ENCODE data around the gene WRNIP1. TPM values are rescaled to one million over a fixed set of nuclear protein-coding genes. Genes with fewer than 3 reads are reported as not detected.
A peak's percentile ranks its signal among the peaks of the same experiment; 100 is the strongest.

The WRNIP1 gene
- total and polyA plus RNA-seq, 2 of the 8 experiments (the other 6 are each of a cell fraction or from before 2014, with no cell fraction given): 38.2 to 39.2 TPM

DNA sequence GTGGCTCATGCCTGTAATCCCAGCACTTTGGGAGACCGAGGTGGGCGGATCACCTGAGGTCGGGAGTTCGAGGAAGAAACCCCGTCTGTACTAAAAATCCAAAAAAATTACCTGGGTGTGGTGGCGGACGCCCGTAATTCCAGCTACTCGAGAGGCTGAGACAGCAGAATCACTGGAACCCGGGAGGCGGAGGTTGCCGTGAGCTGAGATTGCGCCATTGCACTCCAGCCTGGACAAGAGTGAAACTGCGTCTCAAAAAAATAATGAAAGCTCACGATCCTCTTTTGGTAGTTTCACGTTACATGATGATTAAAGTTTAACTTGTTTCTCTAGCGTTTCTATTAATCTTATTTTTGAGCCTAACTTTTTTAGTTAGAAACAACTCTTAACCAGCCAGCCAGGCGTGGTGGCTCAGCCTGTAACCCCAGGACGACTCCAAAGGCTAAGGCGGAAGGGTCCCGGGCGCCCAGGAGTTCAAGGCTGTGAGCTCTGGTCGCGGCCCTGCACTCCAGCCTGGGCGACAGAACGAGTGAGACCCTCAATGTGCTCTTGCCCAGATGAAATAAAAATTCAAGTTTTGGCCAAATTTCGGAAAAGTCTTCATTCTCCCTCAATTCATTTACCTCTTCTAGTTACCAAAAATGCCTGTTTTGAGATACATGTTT lies 1.2 kb upstream of the WRNIP1 start:
- no peak overlapping the region for H2BK5ac ChIP-seq (ENCODE audit: low read depth, low read length)
- no peak overlapping the region for H2AFZ ChIP-seq (ENCODE audit: low read length)
- H3K14ac ChIP-seq (ENCODE audit: insufficient read length): no peak overlapping the region
- peaks cover 14 to 17% of the 10 kb centered on the region in 2 experiments for H4K20me1 ChIP-seq (replicated peaks in 1 of 2; ENCODE audit: control insufficient read depth in 1 of 2, insufficient read depth in 2 of 2, low read length in 2 of 2)
- no peaks in the 10 kb centered on the region for H3K9me3 ChIP-seq (ENCODE audit: insufficient read depth in 2 of 2, low read depth in 1 of 2, low read length in 1 of 2)
- ChIA-PET CTCF (ENCODE audit: partially characterized antibody) (interaction anchor here (0.6 to 9.0 kb wide), 6 partner anchors 10 to 880 kb away, joined by 3 to 163 read pairs (median 12); partner anchors contain the start of genes MYLK4 and SERPINB1), POLR2A (ENCODE audit: partially characterized antibody) (interaction anchor here (0.8 to 5.6 kb wide), 6 partner anchors 8 to 235 kb away, joined by 3 to 21 read pairs (median 3); partner anchors contain the start of gene NQO2)
- H3K27ac ChIP-seq (ENCODE audit: low read depth, low read length): no peak overlapping the region
- TF ChIP-seq KDM5A (IDR thresholded peaks at IDR 0.05; ENCODE audit: low read length): no peak
- TF ChIP-seq PHF8 (conservative IDR thresholded peaks at IDR 0.05; ENCODE audit: low read depth, low read length): no peak
- no peak for TF ChIP-seq JUND (IDR thresholded peaks at IDR 0.05; ENCODE audit: low read length)
- no peak for TF ChIP-seq RBBP5 (IDR thresholded peaks at IDR 0.05; ENCODE audit: borderline replicate concordance, low read depth, low read length)
- no peak for TF ChIP-seq EP300 (IDR thresholded peaks at IDR 0.05; ENCODE audit: borderline replicate concordance in 1 of 2, low read depth in 2 of 2, low read length in 2 of 2)
- TF ChIP-seq BCL11A (IDR thresholded peaks at IDR 0.05; ENCODE audit: low read depth in 2 of 2, low read length in 2 of 2): no peak
- H3K4me1 ChIP-seq (replicated peaks in 1 of 4; ENCODE audit: control insufficient read depth in 3 of 4, insufficient read depth in 4 of 4, low read length in 3 of 4): peaks cover 0 to 6% (median 5%) of the 10 kb centered on the region in 4 experiments; a peak in 4 of 7 replicates
- no peak overlapping the region for H2AK5ac ChIP-seq (ENCODE audit: low read depth, low read length)
- H2BK20ac ChIP-seq (ENCODE audit: low read length): no peak overlapping the region
- no peak overlapping the region for H4K5ac ChIP-seq (ENCODE audit: insufficient read length, low read depth, low read length)
- no peak for DNase-seq (ENCODE audit: low read depth in 1 of 2, low spot score in 2 of 2)
- H2BK120ac ChIP-seq (replicated peaks; ENCODE audit: low read depth, low read length): no peak overlapping the region
- H3K4me2 ChIP-seq (ENCODE audit: insufficient read depth in 1 of 2, low read depth in 2 of 2, low read length in 2 of 2): peak overlapping the region; percentile 68 to 77
- peak overlapping the region in 3 of 4 experiments; percentile 46 to 81 (median 62); a peak in 5 of 8 replicates for H3K4me3 ChIP-seq (ENCODE audit: extremely low read depth in 1 of 4, insufficient read depth in 2 of 4, low read depth in 3 of 4, low read length in 4 of 4)
- peaks cover 13% of the 10 kb centered on the region for H3K79me1 ChIP-seq (ENCODE audit: low read depth, low read length)
- FAIRE-seq: no peak
- no peaks in the 10 kb centered on the region for H3K27me3 ChIP-seq (replicated peaks in 1 of 4; ENCODE audit: control insufficient read depth in 3 of 4, extremely low read depth in 1 of 4, insufficient read depth in 3 of 4, low read length in 3 of 4)
- H4K91ac ChIP-seq (replicated peaks; ENCODE audit: insufficient read length, low read length): no peak overlapping the region
- H4K8ac ChIP-seq (ENCODE audit: extremely low read depth, insufficient read depth, low read length): no peak overlapping the region
- no peak overlapping the region for H3K56ac ChIP-seq (replicated peaks; ENCODE audit: insufficient read length, low read depth, low read length)
- H3K18ac ChIP-seq (ENCODE audit: extremely low read depth, low read length): no peak overlapping the region
- no peak overlapping the region for H3K9ac ChIP-seq (replicated peaks in 1 of 4; ENCODE audit: extremely low read depth in 1 of 4, low read depth in 3 of 4, low read length in 3 of 4)
- no peak overlapping the region for H2BK12ac ChIP-seq (ENCODE audit: low read depth, low read length)
- 84% methylated on average over 27 of the region's 27 CpGs; no CpG with 5 or more reads in 1 of the 2 experiments for WGBS, 2 experiments (ENCODE audit: extremely low coverage in 1 of 2, insufficient coverage in 1 of 2, insufficient read length in 1 of 2, insufficient replicate concordance in 2 of 2, low coverage in 1 of 2, low lambda C conversion rate in 2 of 2, missing lambda C conversion rate in 1 of 2)
- no peak overlapping the region for H3K4ac ChIP-seq (replicated peaks; ENCODE audit: insufficient read length, low read depth, low read length)
- H3K36me3 ChIP-seq (ENCODE audit: control insufficient read depth in 2 of 4, insufficient read depth in 4 of 4, low read length in 3 of 4): no peaks in the 10 kb centered on the region
- peaks cover 11% of the 10 kb centered on the region for H3K23me2 ChIP-seq (ENCODE audit: low read depth, low read length)
- H2BK15ac ChIP-seq (ENCODE audit: low read length): no peak overlapping the region
- peaks cover 16 to 29% of the 10 kb centered on the region in 2 experiments for H3K79me2 ChIP-seq (ENCODE audit: control insufficient read depth in 1 of 2, insufficient read depth in 2 of 2, low read length in 2 of 2)
- H3K23ac ChIP-seq (ENCODE audit: insufficient read length): no peak overlapping the region

Measured in H1 (cell line).